ENCODE data around the gene CHD2.
"Not testable (repeated sequence)": the region's sequence is repeated elsewhere in the genome, so short reads cannot be mapped to it uniquely, and the experiment has no call there.

CHD2 gene

GRCh38 chr15:93037820-93038705, 137.9 kb downstream of the CHD2 start:
- DNase-seq, result no peak

GRCh38 chr15:93039562-93040287, 139.6 kb downstream of the CHD2 start:
- DNase-seq, result not testable (repeated sequence)

GRCh38 chr15:93040288-93041158, 140.4 kb downstream of the CHD2 start:
- no peak for DNase-seq

- DNase-seq, result no peak
Measured at GRCh38 chr15:93041159-93041547, 141.0 kb downstream of the CHD2 start.

- DNase-seq, result no peak
Measured at GRCh38 chr15:93042211-93042610, 142.1 kb downstream of the CHD2 start.

GRCh38 chr15:93042691-93043378, 142.7 kb downstream of the CHD2 start:
- DNase-seq, result no peak

GRCh38 chr15:93043621-93044300, 143.6 kb downstream of the CHD2 start:
- no peak for DNase-seq

- no peak for DNase-seq
Measured at GRCh38 chr15:93044301-93045190, 144.4 kb downstream of the CHD2 start.

GRCh38 chr15:93045191-93045785, 145.2 kb downstream of the CHD2 start:
- DNase-seq, result no peak

- no peak for DNase-seq
Measured at GRCh38 chr15:93046120-93046519, 146.0 kb downstream of the CHD2 start.

GRCh38 chr15:93046721-93047120, 146.6 kb downstream of the CHD2 start:
- no peak for DNase-seq

GRCh38 chr15:93047621-93048425, 147.7 kb downstream of the CHD2 start:
- DNase-seq, result no peak

- DNase-seq, result no peak
Measured at GRCh38 chr15:93048426-93048721, 148.2 kb downstream of the CHD2 start.

GRCh38 chr15:93048759-93049161, 148.6 kb downstream of the CHD2 start:
- DNase-seq, result no peak

- no peak for DNase-seq
Measured at GRCh38 chr15:93049233-93049632, 149.1 kb downstream of the CHD2 start.

- DNase-seq, result no peak
Measured at GRCh38 chr15:93049914-93050578, 149.9 kb downstream of the CHD2 start.

- no peak for DNase-seq
Measured at GRCh38 chr15:93050648-93051047, 150.5 kb downstream of the CHD2 start.

- no peak for DNase-seq
Measured at GRCh38 chr15:93051236-93052089, 151.3 kb downstream of the CHD2 start.

Data from NCI-H187 treated with DMSO at 0.1 percent for 48 hours (cell line).